Loucy (cell line): ENCODE measurements around the gene KLF7.

Experiments
- EZH2phosphoT487 ChIP-seq: fragments of 200-600 bp; IDR thresholded peaks from 2 replicates; pipeline ENCODE4 v1.6.1; 2018; ENCODE audit warnings: antibody characterized with exemption, mild to moderate bottlenecking, moderate library complexity, borderline replicate concordance
- TF ChIP-seq, protein P1 (sequence below): fragments of 200-600 bp; sonication (generic); conservative IDR thresholded peaks from 2 replicates; pipeline ENCODE4 v1.5.1; 2014; ENCODE audit warnings: mild to moderate bottlenecking, antibody characterized with exemption, low read length

- TF ChIP-seq, protein P1, sequence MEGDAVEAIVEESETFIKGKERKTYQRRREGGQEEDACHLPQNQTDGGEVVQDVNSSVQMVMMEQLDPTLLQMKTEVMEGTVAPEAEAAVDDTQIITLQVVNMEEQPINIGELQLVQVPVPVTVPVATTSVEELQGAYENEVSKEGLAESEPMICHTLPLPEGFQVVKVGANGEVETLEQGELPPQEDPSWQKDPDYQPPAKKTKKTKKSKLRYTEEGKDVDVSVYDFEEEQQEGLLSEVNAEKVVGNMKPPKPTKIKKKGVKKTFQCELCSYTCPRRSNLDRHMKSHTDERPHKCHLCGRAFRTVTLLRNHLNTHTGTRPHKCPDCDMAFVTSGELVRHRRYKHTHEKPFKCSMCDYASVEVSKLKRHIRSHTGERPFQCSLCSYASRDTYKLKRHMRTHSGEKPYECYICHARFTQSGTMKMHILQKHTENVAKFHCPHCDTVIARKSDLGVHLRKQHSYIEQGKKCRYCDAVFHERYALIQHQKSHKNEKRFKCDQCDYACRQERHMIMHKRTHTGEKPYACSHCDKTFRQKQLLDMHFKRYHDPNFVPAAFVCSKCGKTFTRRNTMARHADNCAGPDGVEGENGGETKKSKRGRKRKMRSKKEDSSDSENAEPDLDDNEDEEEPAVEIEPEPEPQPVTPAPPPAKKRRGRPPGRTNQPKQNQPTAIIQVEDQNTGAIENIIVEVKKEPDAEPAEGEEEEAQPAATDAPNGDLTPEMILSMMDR: no peak
- no peak for TF ChIP-seq EZH2phosphoT487
Measured at GRCh38 chr2:207140265-207140664, 25.5 kb downstream of the KLF7 start.
